SK-N-SH (cell line): ENCODE results near the gene CTAG1B. TPM values are rescaled to one million over a fixed set of nuclear protein-coding genes. Genes with fewer than 3 reads are reported as not detected.

Experiments
- CTCF ChIA-PET: fragments of 300-600, 350-600 bp; formaldehyde crosslinking; extraction: SDS; loops from one replicate; lab custom pipeline; 2021; lab: Yijun Ruan, JAX
- POLR2A ChIA-PET: fragments of 350-600 bp; sonication (Branson Sonifier 250); formaldehyde crosslinking; extraction: SDS; loops from one replicate; lab custom pipeline; 2020; ENCODE audit warnings: antibody characterized with exemption, inconsistent platforms; lab: Yijun Ruan, JAX
- DNase-seq: peaks from one replicate; pipeline ENCODE4 v3.0.0; 2012
- H2AFZ ChIP-seq: fragments of 200-600 bp; sonication (generic); 2 replicates; pipeline ENCODE4 v1.8.1; 2016; ENCODE audit warnings: antibody characterized with exemption, mild to moderate bottlenecking, low read depth
- H3F3A ChIP-seq: fragments of 200-600 bp; sonication (generic); replicated peaks from 2 replicates; pipeline ENCODE3; 2016; ENCODE audit warnings: antibody characterized with exemption, mild to moderate bottlenecking; ENCODE audit not compliant: insufficient read depth
- H3K27ac ChIP-seq, 2 experiments: fragments of 200-500 bp in 1 of 2; fragments of 200-600 bp in 1 of 2; sonication (Bioruptor generic) in 1 of 2; sonication (generic), shearing (Covaris generic) in 1 of 2; 2 replicates each; pipeline versions ENCODE4 v1.5.1 to v1.6.1; 2014 to 2016; ENCODE audit warnings: low read depth in 2 of 2, inconsistent platforms in 1 of 2, low read length in 1 of 2, mild to moderate bottlenecking in 1 of 2, mixed read lengths in 1 of 2
- H3K27me3 ChIP-seq: fragments of 200-600 bp; sonication (generic), shearing (Covaris generic); 2 replicates; pipeline ENCODE4 v1.6.1; 2016; ENCODE audit warnings: mixed run types; ENCODE audit not compliant: insufficient read depth
- H3K36me3 ChIP-seq, 2 experiments: fragments of 200-500 bp in 1 of 2; fragments of 200-600 bp in 1 of 2; sonication (Bioruptor generic) in 1 of 2; sonication (generic) in 1 of 2; replicated peaks in 1 of 2; 2 replicates each; pipeline versions ENCODE3 to v1.5.1; 2014 to 2016; ENCODE audit warnings: low read length in 1 of 2, mild to moderate bottlenecking in 1 of 2; ENCODE audit not compliant: insufficient read depth in 2 of 2, control insufficient read depth in 1 of 2
- H3K4me1 ChIP-seq, 2 experiments: fragments of 200-500 bp in 1 of 2; fragments of 200-600 bp in 1 of 2; sonication (Bioruptor generic) in 1 of 2; sonication (generic), shearing (Covaris generic) in 1 of 2; 2 replicates each; pipeline versions ENCODE4 v1.5.1 to v1.6.1; 2014 to 2016; ENCODE audit warnings: low read depth in 1 of 2, low read length in 1 of 2, mixed run types in 1 of 2; ENCODE audit not compliant: insufficient read depth in 2 of 2, control insufficient read depth in 1 of 2
- H3K4me2 ChIP-seq: fragments of 200-600 bp; sonication (generic), shearing (Covaris generic); 2 replicates; pipeline ENCODE4 v1.6.1; 2017; ENCODE audit warnings: mixed run types
- H3K4me3 ChIP-seq, 2 experiments: fragments of 200-500 bp in 1 of 2; fragments of 200-600 bp in 1 of 2; sonication (Bioruptor generic) in 1 of 2; sonication (generic), shearing (Covaris generic) in 1 of 2; 2 replicates each; pipeline versions ENCODE4 v1.5.1 to v1.8.1; 2014 to 2016; ENCODE audit warnings: low read depth in 2 of 2, inconsistent platforms in 1 of 2, low read length in 1 of 2, mild to moderate bottlenecking in 1 of 2, mixed read lengths in 1 of 2, moderate library complexity in 1 of 2
- H3K79me2 ChIP-seq: fragments of 200-600 bp; sonication (generic); 2 replicates; pipeline ENCODE4 v1.8.1; 2017; ENCODE audit warnings: mild to moderate bottlenecking; ENCODE audit not compliant: insufficient read depth
- H3K9ac ChIP-seq: fragments of 200-600 bp; sonication (generic); 2 replicates; pipeline ENCODE4 v1.6.1; 2017; ENCODE audit warnings: mixed run types
- H3K9me2 ChIP-seq: fragments of 200-600 bp; sonication (generic); 2 replicates; pipeline ENCODE4 v1.6.1; 2017; ENCODE audit warnings: mixed run types
- H3K9me3 ChIP-seq: fragments of 200-600 bp; sonication (generic); 2 replicates; pipeline ENCODE4 v1.6.1; 2017; ENCODE audit warnings: mixed run types, mild to moderate bottlenecking, moderate library complexity
- H4K20me1 ChIP-seq: fragments of 200-600 bp; sonication (generic); 2 replicates; pipeline ENCODE4 v1.6.1; 2017; ENCODE audit warnings: mild to moderate bottlenecking, mixed run types; ENCODE audit not compliant: insufficient read depth
- CTCF ChIP-seq: fragments of 200-600 bp; sonication (generic); IDR thresholded peaks from 2 replicates; pipeline ENCODE4 v1.6.1; 2017; ENCODE audit warnings: antibody characterized with exemption, mild to moderate bottlenecking, moderate library complexity
- FOXJ3 ChIP-seq: sonication (generic); formaldehyde crosslinking; IDR thresholded peaks from 2 replicates; pipeline ENCODE4 v1.5.1; 2020; ENCODE audit warnings: mild to moderate bottlenecking, missing genetic modification reagents
- FOXM1 ChIP-seq: IDR thresholded peaks from 2 replicates; pipeline ENCODE4 v1.4.0; 2012; ENCODE audit warnings: low read depth, mild to moderate bottlenecking
- GABPA ChIP-seq: IDR thresholded peaks from 2 replicates; pipeline ENCODE4 v1.4.0; 2012; ENCODE audit warnings: low read depth, mild to moderate bottlenecking
- GATA2 ChIP-seq: sonication (generic); formaldehyde crosslinking; IDR thresholded peaks from 2 replicates; pipeline ENCODE4 v1.5.0; 2020; ENCODE audit warnings: mild to moderate bottlenecking, missing genetic modification reagents
- JUND ChIP-seq: IDR thresholded peaks from 2 replicates; pipeline ENCODE4 v1.4.0; 2012
- MEF2A ChIP-seq: IDR thresholded peaks from 2 replicates; pipeline ENCODE4 v1.4.0; 2012; ENCODE audit warnings: low read depth, borderline replicate concordance
- MXI1 ChIP-seq: IDR thresholded peaks from 2 replicates; pipeline ENCODE4 v1.6.1; 2012; ENCODE audit warnings: mild to moderate bottlenecking, low read depth, low read length, improper control_type of control experiment
- NRF1 ChIP-seq: IDR thresholded peaks from 2 replicates; pipeline ENCODE4 v1.6.1; 2012; ENCODE audit warnings: low read depth, mild to moderate bottlenecking, low read length
- POLR2AphosphoS5 ChIP-seq: IDR thresholded peaks from 2 replicates; pipeline ENCODE4 v1.6.1; 2012; ENCODE audit warnings: low read depth, low read length
- RAD21 ChIP-seq: IDR thresholded peaks from 2 replicates; pipeline ENCODE4 v1.6.1; 2012; ENCODE audit warnings: mild to moderate bottlenecking, low read length
- RFX5 ChIP-seq: IDR thresholded peaks from 2 replicates; pipeline ENCODE4 v1.6.1; 2012; ENCODE audit warnings: mild to moderate bottlenecking, improper control_type of control experiment, low read length
- RXRA ChIP-seq: IDR thresholded peaks from 2 replicates; pipeline ENCODE4 v1.4.0; 2012; ENCODE audit warnings: low read depth, mild to moderate bottlenecking, borderline replicate concordance
- SMC3 ChIP-seq: IDR thresholded peaks from 2 replicates; pipeline ENCODE4 v1.6.1; 2012; ENCODE audit warnings: low read depth, low read length, improper control_type of control experiment
- TCF12 ChIP-seq: IDR thresholded peaks from 2 replicates; pipeline ENCODE4 v1.4.0; 2012
- TEAD4 ChIP-seq: IDR thresholded peaks from 2 replicates; pipeline ENCODE4 v1.4.0; 2012; ENCODE audit warnings: mild to moderate bottlenecking, borderline replicate concordance; ENCODE audit not compliant: insufficient read depth
- YY1 ChIP-seq: IDR thresholded peaks from 2 replicates; pipeline ENCODE4 v1.4.0; 2012; ENCODE audit warnings: low read depth, mild to moderate bottlenecking
- WGBS: methylation state at CpG from one replicate; pipeline ENCODE4 v1.1.6; 2017; ENCODE audit warnings: low lambda C conversion rate; 5-methylcytosine and 5-hydroxymethylcytosine counted together
- polyA plus RNA-seq, 3 experiments: library from polyadenylated mRNA; depleted of rRNA; stranded (reverse); fragments of >200 nt; gene quantifications; 2 replicates each; pipeline ENCODE4 v1.2.3, GENCODE V29; 2012
- TF ChIP-seq, protein P1 (sequence below): IDR thresholded peaks from 2 replicates; pipeline ENCODE4; 2012
- TF ChIP-seq, protein P2 (sequence below): IDR thresholded peaks from 2 replicates; pipeline ENCODE4 v1.4.0; 2012; ENCODE audit warnings: low read depth, borderline replicate concordance
- TF ChIP-seq, protein P3 (sequence below): IDR thresholded peaks from 2 replicates; pipeline ENCODE4 v1.4.0; 2012; ENCODE audit warnings: low read depth, borderline replicate concordance
- TF ChIP-seq, protein P4 (sequence below): IDR thresholded peaks from 2 replicates; pipeline ENCODE4 v1.4.0; 2012; ENCODE audit warnings: low read depth
- TF ChIP-seq, protein P5 (sequence below): fragments of 150-350 bp; IDR thresholded peaks from 2 replicates; pipeline ENCODE4 v1.6.1; 2017; ENCODE audit warnings: antibody characterized with exemption, low read length, low read depth, borderline replicate concordance

CTAG1B gene
- polyA plus RNA-seq, 1 of the 3 experiments (the other 2 are of a cell fraction): not detected

GRCh38 chrX:154593201-154593600, 25.9 kb downstream of the CTAG1B start:
- POLR2A ChIA-PET: no interaction called here
- 27% methylated on average over 5 of the region's 5 CpGs for WGBS

DNA sequence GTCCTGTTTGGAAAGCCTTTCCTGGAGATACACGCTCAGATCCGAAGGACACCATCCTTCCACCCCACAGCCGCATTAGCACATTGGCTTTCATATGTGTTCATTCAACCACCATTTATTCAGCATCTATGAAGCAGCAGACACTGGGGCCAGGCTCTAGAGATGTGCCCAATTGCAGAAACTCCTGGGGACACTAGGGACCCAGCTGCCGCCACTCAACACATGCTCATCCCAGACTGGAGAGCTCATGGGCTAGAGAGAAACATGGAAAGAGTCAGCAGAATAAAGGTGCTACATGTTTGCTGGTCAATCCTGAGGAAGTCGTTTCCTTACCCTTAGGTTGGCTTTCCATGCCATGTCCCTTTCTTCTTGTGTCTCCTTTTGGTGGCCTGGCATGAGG, 26.6 kb downstream of the CTAG1B start:
- TF ChIP-seq TCF12: no peak
- TF ChIP-seq, protein P1, sequence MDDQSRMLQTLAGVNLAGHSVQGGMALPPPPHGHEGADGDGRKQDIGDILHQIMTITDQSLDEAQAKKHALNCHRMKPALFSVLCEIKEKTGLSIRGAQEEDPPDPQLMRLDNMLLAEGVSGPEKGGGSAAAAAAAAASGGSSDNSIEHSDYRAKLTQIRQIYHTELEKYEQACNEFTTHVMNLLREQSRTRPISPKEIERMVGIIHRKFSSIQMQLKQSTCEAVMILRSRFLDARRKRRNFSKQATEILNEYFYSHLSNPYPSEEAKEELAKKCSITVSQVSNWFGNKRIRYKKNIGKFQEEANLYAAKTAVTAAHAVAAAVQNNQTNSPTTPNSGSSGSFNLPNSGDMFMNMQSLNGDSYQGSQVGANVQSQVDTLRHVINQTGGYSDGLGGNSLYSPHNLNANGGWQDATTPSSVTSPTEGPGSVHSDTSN: no peak
- no peak for TF ChIP-seq GABPA
- TF ChIP-seq RXRA: no peak
- no peak for TF ChIP-seq RAD21
- TF ChIP-seq, protein P2, sequence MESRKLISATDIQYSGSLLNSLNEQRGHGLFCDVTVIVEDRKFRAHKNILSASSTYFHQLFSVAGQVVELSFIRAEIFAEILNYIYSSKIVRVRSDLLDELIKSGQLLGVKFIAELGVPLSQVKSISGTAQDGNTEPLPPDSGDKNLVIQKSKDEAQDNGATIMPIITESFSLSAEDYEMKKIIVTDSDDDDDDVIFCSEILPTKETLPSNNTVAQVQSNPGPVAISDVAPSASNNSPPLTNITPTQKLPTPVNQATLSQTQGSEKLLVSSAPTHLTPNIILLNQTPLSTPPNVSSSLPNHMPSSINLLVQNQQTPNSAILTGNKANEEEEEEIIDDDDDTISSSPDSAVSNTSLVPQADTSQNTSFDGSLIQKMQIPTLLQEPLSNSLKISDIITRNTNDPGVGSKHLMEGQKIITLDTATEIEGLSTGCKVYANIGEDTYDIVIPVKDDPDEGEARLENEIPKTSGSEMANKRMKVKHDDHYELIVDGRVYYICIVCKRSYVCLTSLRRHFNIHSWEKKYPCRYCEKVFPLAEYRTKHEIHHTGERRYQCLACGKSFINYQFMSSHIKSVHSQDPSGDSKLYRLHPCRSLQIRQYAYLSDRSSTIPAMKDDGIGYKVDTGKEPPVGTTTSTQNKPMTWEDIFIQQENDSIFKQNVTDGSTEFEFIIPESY: no peak
- TF ChIP-seq JUND: no peak
- TF ChIP-seq TEAD4: no peak
- TF ChIP-seq CTCF: no peak
- TF ChIP-seq, protein P3, sequence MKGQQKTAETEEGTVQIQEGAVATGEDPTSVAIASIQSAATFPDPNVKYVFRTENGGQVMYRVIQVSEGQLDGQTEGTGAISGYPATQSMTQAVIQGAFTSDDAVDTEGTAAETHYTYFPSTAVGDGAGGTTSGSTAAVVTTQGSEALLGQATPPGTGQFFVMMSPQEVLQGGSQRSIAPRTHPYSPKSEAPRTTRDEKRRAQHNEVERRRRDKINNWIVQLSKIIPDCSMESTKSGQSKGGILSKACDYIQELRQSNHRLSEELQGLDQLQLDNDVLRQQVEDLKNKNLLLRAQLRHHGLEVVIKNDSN: no peak
- Histone ChIP-seq H2AFZ (no peak overlapping the region), H3K9ac (no peak overlapping the region), H3K27me3 (peaks cover 19% of the 10 kb centered on the region; the same call in 1 of the 2 replicates), H3F3A (no peaks in the 10 kb centered on the region), H3K9me3 (no peaks in the 10 kb centered on the region), H3K4me1 (no peaks in the 10 kb centered on the region), H3K36me3 (no peaks in the 10 kb centered on the region), H3K27ac (no peak overlapping the region), H3K9me2 (no peaks in the 10 kb centered on the region), H4K20me1 (no peaks in the 10 kb centered on the region), H3K4me2 (no peak overlapping the region), H3K79me2 (no peaks in the 10 kb centered on the region), H3K4me3 (no peak overlapping the region)
- CTCF ChIA-PET: no interaction called here
- 39% methylated on average over 5 of the region's 5 CpGs for WGBS
- POLR2A ChIA-PET: no interaction called here
- DNase-seq: no peak

More at GRCh38 chrX:154593201-154593600, 25.9 kb downstream of the CTAG1B start:
- Histone ChIP-seq H3K9ac (no peak overlapping the region), H2AFZ (no peak overlapping the region), H3K27me3 (peaks cover 19% of the 10 kb centered on the region; the same call in 1 of the 2 replicates), H4K20me1 (no peaks in the 10 kb centered on the region)
- TF ChIP-seq RFX5 (no peak), TCF12 (no peak), MEF2A (no peak), FOXJ3 (no peak), GABPA (no peak), SMC3 (no peak), POLR2AphosphoS5 (no peak), GATA2 (CRISPR knock-in tag) (no peak), YY1 (no peak), TEAD4 (no peak), FOXM1 (no peak), MXI1 (no peak), NRF1 (no peak)
- TF ChIP-seq, protein P3: no peak
- TF ChIP-seq, protein P4, sequence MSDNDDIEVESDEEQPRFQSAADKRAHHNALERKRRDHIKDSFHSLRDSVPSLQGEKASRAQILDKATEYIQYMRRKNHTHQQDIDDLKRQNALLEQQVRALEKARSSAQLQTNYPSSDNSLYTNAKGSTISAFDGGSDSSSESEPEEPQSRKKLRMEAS: no peak
- TF ChIP-seq, protein P5, sequence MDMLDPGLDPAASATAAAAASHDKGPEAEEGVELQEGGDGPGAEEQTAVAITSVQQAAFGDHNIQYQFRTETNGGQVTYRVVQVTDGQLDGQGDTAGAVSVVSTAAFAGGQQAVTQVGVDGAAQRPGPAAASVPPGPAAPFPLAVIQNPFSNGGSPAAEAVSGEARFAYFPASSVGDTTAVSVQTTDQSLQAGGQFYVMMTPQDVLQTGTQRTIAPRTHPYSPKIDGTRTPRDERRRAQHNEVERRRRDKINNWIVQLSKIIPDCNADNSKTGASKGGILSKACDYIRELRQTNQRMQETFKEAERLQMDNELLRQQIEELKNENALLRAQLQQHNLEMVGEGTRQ: no peak
- TF ChIP-seq, all 33 proteins: peak for 0
- no peak overlapping the region for H3K4me3 ChIP-seq
- no peaks in the 10 kb centered on the region for H3K9me2 ChIP-seq
- H3K9me3 ChIP-seq: no peaks in the 10 kb centered on the region
- no peak overlapping the region for H3K4me2 ChIP-seq
- H3F3A ChIP-seq: no peaks in the 10 kb centered on the region
- CTCF ChIA-PET: no interaction called here
- H3K36me3 ChIP-seq: no peaks in the 10 kb centered on the region
- no peaks in the 10 kb centered on the region for H3K79me2 ChIP-seq
- H3K27ac ChIP-seq: no peak overlapping the region
- H3K4me1 ChIP-seq: no peaks in the 10 kb centered on the region
- no peak for DNase-seq
